LHCN-M2 (cell line): Measurements from ENCODE around the gene NOC3L. TPM values are rescaled to one million over a fixed set of nuclear protein-coding genes. Genes with fewer than 3 reads are reported as not detected.
A peak's percentile ranks its signal among the peaks of the same experiment; 100 is the strongest.

Experiments used
- DNase-seq: peaks from one replicate; pipeline ENCODE4 v3.0.0-alpha.2; 2012; ENCODE audit warnings: low read depth
- total RNA-seq: library from RNA; depleted of rRNA; stranded (reverse); fragments of >200 nt; gene quantifications from 2 replicates; pipeline ENCODE4 v1.2.3, GENCODE V29; 2014; rRNA removed

Gene NOC3L
- total RNA-seq, 1 experiment from 2014 or later: 46.8 TPM

- DNase-seq: no peak
Observed at GRCh38 chr10:94303929-94304328, 58.8 kb downstream of the NOC3L start.

- no peak for DNase-seq
Observed at GRCh38 chr10:94300042-94300441, 62.7 kb downstream of the NOC3L start.

GRCh38 chr10:94299417-94299816 lies 63.3 kb downstream of the NOC3L start:
- peak; percentile 97 for DNase-seq

- no peak for DNase-seq
Observed at GRCh38 chr10:94294168-94294567, 68.6 kb downstream of the NOC3L start.

- DNase-seq: no peak
Observed at GRCh38 chr10:94293354-94293753, 69.4 kb downstream of the NOC3L start.

GRCh38 chr10:94292434-94293090 lies 70.2 kb downstream of the NOC3L start:
- DNase-seq: peak; percentile 62

GRCh38 chr10:94288361-94289101 lies 74.2 kb downstream of the NOC3L start:
- DNase-seq: no peak

- no peak for DNase-seq
Observed at GRCh38 chr10:94287336-94287735, 75.4 kb downstream of the NOC3L start.

GRCh38 chr10:94286901-94287300 lies 75.8 kb downstream of the NOC3L start:
- DNase-seq: peak; percentile 17

GRCh38 chr10:94285271-94285670 lies 77.5 kb downstream of the NOC3L start:
- DNase-seq: no peak

Other genes starting within 250 kb of the NOC3L start
- gene TBC1D12, start 39.6 kb upstream of the NOC3L start, total RNA-seq: 10.0 and 18.0 TPM in 2 replicates
- 70.1 and 92.9 TPM in 2 replicates for gene HELLS, start 182.8 kb upstream of the NOC3L start, total RNA-seq